Measurements from ENCODE around the gene CDH23. TPM values are rescaled to one million over a fixed set of nuclear protein-coding genes. Genes with fewer than 3 reads are reported as not detected.
A peak's percentile ranks its signal among the peaks of the same experiment; 100 is the strongest.

The CDH23 gene
- polyA plus RNA-seq, 1 experiment, result 0.01 TPM

DNA sequence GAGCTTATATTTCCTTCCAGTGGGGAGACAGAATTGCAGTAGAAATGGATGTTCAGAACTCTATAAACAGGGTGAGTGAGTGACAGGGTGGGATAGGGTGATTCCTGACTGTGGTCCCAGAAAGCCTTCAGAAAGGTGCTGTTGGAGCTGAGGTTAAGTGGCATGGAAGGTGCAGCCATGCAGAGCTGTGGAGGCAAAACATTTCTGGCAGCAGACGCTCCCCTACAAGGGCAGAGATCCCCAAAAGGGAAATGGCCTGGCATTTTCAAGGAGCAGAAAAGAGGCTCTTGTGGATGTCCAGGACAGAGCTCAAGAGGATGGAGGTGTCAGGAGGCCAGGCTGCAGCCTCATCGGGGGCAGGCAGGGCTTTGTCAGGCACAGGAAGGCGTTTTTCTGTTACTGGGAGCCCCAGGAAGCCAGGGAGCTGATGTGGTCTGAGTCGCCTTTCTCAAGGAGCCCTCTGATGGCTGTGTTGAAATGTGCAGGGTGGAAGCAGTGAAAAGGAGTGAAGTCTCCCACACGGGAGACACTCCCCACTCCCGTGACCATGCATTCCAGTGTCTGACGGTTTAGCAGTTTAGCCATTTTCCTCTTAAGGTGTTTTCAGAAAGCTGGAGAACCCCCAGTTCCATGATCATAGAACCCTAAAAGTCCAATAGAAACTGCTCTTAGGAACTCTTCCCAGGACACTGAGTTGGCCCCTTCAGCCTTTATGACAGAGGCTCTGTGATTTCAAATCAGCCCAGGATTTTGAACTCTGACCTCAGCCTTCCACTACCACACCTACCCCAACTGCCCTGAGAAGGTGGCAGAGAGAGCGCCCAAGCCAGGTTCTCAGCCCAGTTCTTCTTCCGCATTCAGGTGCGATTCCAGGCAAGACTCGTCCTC lies 226.6 kb downstream of the CDH23 start:
- Histone ChIP-seq H3K27ac (ENCODE audit: low read depth, low read length) (no peak overlapping the region), H3K27me3 (ENCODE audit: control insufficient read depth, insufficient read depth, low read length) (peaks cover 29% of the 10 kb centered on the region), H3K9me3 (ENCODE audit: control insufficient read depth, insufficient read depth, low read length) (no peaks in the 10 kb centered on the region), H3K4me3 (ENCODE audit: low read depth, low read length) (no peak overlapping the region)
- TF ChIP-seq, protein P1, sequence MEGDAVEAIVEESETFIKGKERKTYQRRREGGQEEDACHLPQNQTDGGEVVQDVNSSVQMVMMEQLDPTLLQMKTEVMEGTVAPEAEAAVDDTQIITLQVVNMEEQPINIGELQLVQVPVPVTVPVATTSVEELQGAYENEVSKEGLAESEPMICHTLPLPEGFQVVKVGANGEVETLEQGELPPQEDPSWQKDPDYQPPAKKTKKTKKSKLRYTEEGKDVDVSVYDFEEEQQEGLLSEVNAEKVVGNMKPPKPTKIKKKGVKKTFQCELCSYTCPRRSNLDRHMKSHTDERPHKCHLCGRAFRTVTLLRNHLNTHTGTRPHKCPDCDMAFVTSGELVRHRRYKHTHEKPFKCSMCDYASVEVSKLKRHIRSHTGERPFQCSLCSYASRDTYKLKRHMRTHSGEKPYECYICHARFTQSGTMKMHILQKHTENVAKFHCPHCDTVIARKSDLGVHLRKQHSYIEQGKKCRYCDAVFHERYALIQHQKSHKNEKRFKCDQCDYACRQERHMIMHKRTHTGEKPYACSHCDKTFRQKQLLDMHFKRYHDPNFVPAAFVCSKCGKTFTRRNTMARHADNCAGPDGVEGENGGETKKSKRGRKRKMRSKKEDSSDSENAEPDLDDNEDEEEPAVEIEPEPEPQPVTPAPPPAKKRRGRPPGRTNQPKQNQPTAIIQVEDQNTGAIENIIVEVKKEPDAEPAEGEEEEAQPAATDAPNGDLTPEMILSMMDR (IDR thresholded peaks at IDR 0.05; ENCODE audit: low read depth, low read length), result peak; percentile 26; the same call in 1 of the 2 replicates
- CTCF ChIA-PET, result interaction anchor here (1.1 to 4.5 kb wide), 4 partner anchors 14 to 238 kb away, joined by 3 to 26 read pairs (median 4); no protein-coding TSS in a partner anchor
- DNase-seq (ENCODE audit: low read depth, low spot score), result no peak
- POLR2A ChIA-PET, result interaction anchor here (0.6 kb wide), 1 partner anchor 308 kb away, joined by 8 read pairs; no protein-coding TSS in a partner anchor

- Histone ChIP-seq H3K27ac (ENCODE audit: low read depth, low read length) (no peak overlapping the region), H3K9me3 (ENCODE audit: control insufficient read depth, insufficient read depth, low read length) (no peaks in the 10 kb centered on the region), H3K4me3 (ENCODE audit: low read depth, low read length) (no peak overlapping the region), H3K27me3 (ENCODE audit: control insufficient read depth, insufficient read depth, low read length) (peaks cover 28% of the 10 kb centered on the region)
- DNase-seq (ENCODE audit: low read depth, low spot score), result no peak
- TF ChIP-seq, protein P1 (IDR thresholded peaks at IDR 0.05; ENCODE audit: low read depth, low read length), result no peak
- ChIA-PET POLR2A (no interaction called here), CTCF (interaction anchor here (1.1 to 4.5 kb wide), 3 partner anchors 15 to 17 kb away, joined by 3 to 26 read pairs (median 4); no protein-coding TSS in a partner anchor)
Observed at GRCh38 chr10:71623986-71624291, 227.2 kb downstream of the CDH23 start.

GRCh38 chr10:71625445-71626175 lies 228.9 kb downstream of the CDH23 start:
- ChIA-PET CTCF (interaction anchor here (1.2 kb wide), 1 partner anchor 16 kb away, joined by 4 read pairs; no protein-coding TSS in a partner anchor), POLR2A (no interaction called here)
- Histone ChIP-seq H3K27me3 (ENCODE audit: control insufficient read depth, insufficient read depth, low read length) (peaks cover 36% of the 10 kb centered on the region), H3K9me3 (ENCODE audit: control insufficient read depth, insufficient read depth, low read length) (no peaks in the 10 kb centered on the region), H3K4me3 (ENCODE audit: low read depth, low read length) (no peak overlapping the region), H3K27ac (ENCODE audit: low read depth, low read length) (no peak overlapping the region)
- DNase-seq (ENCODE audit: low read depth, low spot score), result no peak
- TF ChIP-seq, protein P1 (IDR thresholded peaks at IDR 0.05; ENCODE audit: low read depth, low read length), result no peak

GRCh38 chr10:71627230-71627939 lies 230.7 kb downstream of the CDH23 start:
- Histone ChIP-seq H3K4me3 (ENCODE audit: low read depth, low read length) (no peak overlapping the region), H3K9me3 (ENCODE audit: control insufficient read depth, insufficient read depth, low read length) (no peaks in the 10 kb centered on the region), H3K27me3 (ENCODE audit: control insufficient read depth, insufficient read depth, low read length) (peaks cover 43% of the 10 kb centered on the region), H3K27ac (ENCODE audit: low read depth, low read length) (no peak overlapping the region)
- CTCF ChIA-PET, result interaction anchor here (1.0 kb wide), 1 partner anchor 18 kb away, joined by 5 read pairs; no protein-coding TSS in a partner anchor
- no peak for DNase-seq (ENCODE audit: low read depth, low spot score)
- TF ChIP-seq, protein P1 (IDR thresholded peaks at IDR 0.05; ENCODE audit: low read depth, low read length), result no peak
- POLR2A ChIA-PET, result interaction anchor here (0.6 kb wide), 1 partner anchor 421 kb away, joined by 3 read pairs; no protein-coding TSS in a partner anchor
